NOMO-1 (cell line): Measurements from ENCODE around the gene BIRC2.

Source experiments
- DNase-seq, 2 experiments: peaks; one replicate each; lab custom pipeline; 2025; ENCODE audit not compliant: unreplicated experiment in 2 of 2; lab: John Stamatoyannopoulos, UW

BIRC2 gene

DNA sequence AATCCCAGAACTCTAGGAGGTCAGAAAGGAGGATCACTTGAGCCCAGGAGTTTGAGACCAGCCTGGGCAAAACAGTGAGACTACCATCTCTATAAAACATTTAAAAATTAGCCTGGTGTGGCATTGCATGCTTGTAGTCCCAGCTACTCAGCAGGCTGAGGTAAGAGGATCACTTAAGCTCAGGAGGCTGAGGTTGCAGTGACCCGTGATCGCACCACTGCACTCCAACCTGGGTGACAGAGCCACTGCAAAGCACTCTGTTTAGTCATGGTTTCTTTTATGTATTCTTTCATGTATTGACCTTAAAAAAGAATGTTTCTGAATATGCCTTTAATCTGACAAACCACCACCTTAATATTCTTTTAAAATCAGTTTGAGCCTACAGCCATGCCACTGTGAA lies 52.2 kb downstream of the BIRC2 start:
- no peak for DNase-seq

DNA sequence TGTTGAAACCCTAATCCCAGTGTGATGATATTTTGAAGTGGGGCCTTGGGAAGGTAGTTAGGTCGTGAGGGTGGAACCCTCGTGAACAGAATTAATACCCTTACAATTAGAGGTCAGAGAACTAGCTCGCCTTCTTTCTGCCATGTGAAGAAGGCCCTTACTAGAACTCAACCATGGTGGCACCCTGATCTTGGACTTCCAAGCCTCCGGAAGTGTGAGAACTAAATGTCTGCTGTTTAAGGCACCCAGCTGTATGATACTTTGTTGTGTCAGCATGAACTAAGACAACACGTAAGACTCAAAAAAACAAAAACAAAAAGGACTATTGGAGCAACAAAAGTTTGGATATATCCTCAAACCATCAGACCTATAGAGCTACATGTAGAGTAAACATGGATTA lies 53.6 kb downstream of the BIRC2 start:
- no peak for DNase-seq

DNA sequence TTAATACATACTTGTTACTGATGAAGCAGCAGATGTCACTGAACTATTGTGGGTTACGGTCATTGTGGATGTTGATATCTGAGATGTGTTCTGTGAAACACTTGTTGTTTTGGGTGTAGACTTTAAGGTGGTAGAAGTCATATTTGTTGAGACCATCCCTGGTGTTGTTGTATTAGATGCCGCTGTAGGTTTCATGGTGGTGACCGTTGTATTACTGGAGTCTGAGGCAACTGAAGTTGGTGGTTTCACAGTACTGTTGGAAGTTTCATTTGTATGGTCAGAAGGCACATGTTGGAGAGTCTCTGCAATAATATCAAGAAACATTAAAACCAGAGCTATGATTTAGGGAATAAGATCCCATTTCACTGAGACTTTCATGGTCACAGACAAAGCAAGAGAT lies 54.9 kb downstream of the BIRC2 start:
- no peak for DNase-seq

DNA sequence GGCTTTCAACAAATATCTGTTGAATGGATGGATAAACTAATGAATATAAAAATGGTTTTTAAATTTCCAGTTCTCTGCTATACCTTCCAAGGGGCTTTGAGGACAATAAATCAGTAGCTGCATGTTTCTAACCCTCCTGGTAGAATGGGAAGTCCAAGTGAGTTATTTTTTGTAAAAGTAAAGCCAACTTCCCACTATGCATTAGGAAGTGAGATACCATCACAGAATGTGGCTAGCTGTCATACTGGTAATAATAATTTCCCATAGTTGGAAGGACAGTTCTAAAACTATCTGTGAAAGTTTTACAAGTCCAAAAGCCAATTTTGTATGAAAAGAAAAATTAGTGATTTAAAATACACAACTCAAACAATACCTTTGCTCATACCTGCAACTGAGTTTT lies 55.5 kb downstream of the BIRC2 start:
- DNase-seq = no peak

DNA sequence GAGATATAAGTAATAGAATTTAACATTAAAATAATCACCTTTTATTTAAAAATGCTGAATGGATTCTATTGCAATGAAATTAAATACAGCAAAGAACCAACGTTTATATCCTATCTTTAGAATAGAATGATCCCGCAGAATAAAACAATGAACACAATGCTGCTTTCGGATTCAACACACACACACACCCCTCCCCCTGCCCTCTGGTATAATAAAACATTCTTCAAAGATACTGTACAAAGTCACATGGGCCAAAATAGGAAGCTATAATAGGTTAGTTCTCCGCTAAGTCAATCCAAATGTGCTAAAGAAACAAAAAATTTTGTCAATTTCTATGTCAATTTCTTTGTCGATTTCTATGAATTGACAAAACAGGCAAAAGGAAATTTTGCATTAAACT lies 58.5 kb downstream of the BIRC2 start:
- DNase-seq = no peak

DNA sequence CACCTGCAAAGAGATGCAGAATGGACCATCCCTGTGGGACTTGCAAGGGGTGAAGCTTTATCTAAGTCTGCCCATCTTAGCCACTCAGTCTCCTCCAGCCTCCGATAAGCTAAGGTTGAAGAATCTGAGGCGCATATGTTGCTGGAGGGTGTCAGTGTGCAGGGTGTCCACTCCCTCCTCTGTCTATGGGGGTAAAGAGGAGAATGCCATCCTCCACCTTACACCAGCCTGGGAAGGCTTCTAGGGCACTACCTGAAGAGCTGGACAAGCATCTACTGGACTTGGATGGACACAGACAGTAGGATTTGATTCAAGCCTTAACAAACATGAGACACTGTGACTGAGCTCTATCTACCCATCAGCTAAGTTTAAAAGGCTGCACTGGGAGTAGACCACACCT lies 59.1 kb downstream of the BIRC2 start:
- no peak for DNase-seq

DNA sequence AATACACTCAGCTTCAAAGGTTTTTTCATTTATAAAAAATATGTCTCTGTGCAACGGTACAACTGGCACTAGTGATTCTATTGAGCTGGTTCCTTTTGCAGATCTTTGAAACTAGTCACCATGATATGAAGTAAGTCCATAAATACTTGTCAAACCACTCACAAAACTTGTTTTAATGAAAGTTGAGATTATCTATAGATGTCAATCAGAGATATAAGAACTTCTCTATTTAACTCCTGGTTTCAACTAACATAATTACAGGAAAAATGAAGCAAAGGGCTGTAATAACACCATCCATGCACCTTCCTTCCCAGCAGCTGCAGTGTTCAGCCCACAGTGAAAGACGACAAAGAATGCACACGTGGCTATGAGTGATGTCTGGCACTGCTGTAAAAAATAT lies 60.9 kb downstream of the BIRC2 start:
- no peak for DNase-seq

DNA sequence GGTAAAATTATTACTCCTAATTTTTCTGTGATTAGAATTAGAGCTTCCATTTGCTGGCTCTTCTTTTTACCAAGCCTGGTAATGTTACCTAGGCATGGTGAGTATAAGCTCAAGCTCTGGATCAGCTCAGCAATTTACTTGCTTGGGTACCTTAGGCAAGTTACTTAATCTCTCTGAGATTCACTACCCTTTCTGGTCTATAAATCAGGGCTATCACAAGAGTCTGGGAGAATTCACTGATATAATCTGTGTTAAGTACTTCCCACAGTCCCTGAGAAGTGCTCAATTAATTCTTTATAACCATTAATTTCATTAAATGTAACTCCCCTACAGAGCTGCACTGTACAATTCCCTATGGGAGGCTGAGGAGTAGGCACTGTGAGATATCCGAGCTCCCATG lies 61.3 kb downstream of the BIRC2 start:
- DNase-seq = no peak

DNA sequence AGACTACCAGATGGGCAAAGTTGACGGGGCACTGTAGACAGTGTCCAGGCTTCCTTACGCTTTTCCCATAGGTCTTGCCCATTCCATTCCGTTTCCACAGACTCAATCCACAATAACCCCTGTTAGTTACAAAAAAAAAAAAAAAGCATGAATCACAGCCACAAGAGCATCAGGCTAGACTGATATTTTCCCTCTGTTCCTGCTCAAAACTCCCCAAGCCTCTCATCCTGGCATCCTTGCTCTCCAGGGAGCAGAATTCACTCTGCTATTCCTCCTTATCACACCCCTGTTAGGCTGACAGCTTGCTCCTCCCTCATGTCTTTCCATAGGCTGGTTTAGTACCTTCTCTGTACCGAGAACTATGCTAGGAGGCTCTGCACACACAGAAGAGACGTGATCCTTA lies 63.4 kb downstream of the BIRC2 start:
- DNase-seq = no peak

DNA sequence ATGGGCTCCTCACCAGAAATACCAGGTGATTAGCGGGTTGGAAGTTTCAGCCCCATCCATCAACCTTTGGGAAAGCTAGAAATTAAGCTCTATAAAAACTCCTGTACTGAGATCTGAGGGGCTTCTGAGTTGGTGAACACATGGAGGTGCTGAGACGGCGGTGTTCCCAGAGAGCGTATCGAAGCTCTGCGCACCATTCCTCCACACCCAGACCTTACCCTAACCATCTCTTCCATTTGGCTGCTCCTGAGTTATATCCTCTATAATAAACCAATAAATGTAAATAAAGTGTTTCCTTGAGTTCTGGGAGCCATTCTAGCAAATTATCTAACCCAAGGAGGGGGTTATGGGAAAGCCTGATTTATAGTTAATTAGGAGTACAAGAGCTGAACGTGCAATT lies 64.1 kb downstream of the BIRC2 start:
- DNase-seq = no peak

DNA sequence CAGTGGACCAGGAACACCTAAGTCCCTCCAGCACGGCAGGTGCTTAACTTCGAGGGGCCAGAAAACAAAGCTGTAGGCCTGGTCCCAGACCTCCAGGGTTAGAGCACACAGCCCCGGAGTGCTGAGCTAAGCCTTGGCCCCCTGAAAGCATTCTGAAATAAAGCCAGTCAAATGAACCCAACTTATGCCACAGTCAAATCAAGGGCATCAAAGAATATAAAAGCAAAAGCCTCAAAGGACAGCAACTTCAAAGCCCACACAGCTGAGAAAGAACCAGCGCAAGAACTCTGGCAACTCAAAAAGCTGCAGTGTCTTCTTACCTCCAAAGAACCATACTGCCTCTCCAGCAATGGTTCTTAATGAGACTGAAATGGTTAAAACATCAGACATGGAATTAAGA lies 66.5 kb downstream of the BIRC2 start:
- DNase-seq = no peak

DNA sequence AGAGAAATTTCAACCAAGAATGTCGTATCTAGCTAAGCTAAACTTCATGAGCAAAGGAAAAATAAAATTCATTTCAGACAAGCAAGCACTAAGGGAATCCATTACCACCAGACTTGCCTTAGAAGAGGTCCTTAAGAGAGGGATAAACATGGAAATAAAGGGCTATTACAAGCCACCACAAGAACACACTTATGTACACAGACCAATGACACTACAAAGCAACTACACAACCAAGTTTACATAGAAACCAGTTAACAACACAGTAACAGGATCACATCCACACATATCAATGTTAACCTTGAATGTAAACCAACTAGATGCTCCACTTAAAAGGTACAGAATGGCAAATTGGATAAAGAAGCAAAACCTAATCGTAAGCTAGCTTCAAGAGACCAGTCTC lies 67.5 kb downstream of the BIRC2 start:
- no peak for DNase-seq

DNA sequence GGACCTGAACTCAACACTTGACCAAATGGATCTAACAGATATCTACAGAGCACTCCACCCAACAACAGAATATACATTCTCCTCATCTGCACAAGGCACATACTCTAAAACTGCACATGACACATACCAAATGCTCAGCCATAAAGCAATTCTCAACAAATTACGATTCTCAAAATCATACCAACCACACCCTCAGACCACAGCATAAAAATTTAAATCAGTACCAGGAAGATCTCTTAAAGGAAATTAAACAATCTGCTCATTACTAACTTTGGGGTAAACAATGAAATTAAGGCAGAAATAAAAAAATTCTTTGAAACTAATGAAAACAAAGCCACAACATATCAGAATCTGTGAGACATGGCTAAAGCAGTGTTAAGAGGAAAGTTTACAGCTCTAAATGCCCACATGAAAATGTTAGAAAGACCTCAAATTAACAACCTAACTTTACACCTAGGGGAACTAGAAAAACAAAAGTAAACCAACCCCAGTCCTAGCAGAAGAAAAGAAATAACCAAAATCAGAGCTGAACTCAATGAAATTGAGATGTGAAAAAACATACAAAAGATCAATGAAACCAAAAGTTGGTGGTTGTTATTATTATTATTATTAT lies 68.4 kb downstream of the BIRC2 start:
- DNase-seq = no peak

DNA sequence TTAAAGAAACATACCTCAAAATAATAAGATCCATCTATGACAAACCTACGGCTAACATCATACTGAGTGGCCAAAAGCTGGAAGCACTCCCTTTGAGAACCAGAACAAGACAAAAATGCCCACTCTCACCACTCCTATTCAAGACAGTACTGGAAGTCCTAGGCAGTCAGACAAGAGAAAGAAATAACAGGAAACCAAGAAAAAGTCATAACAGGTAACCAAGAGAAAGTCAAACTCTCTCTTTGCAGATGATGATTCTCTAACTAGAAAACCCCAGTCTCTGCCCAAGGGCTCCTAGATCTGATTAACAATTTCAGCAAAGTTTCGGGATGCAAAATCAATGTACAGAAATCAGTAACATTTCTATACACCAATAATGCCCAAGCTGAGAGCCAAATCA lies 70.0 kb downstream of the BIRC2 start:
- DNase-seq = no peak

DNA sequence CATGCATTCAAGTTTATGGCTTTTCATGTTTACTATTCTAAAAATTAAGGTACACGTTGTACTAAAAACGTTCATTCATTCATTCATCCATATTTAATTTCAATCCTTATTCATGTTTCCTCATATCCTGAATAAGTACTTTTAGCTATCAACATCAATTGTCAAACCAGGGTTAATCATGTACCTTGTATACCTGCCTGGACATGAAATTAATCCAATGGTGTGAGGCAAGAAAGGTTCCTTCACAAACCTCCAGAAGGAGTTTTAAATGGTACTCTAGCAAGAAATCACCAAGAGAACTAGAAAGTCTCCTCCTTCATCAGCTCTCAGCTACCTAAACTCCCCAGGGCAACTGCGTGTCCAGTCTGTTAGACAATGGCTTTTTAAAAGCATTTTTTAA lies 72.2 kb downstream of the BIRC2 start:
- DNase-seq = no peak

DNA sequence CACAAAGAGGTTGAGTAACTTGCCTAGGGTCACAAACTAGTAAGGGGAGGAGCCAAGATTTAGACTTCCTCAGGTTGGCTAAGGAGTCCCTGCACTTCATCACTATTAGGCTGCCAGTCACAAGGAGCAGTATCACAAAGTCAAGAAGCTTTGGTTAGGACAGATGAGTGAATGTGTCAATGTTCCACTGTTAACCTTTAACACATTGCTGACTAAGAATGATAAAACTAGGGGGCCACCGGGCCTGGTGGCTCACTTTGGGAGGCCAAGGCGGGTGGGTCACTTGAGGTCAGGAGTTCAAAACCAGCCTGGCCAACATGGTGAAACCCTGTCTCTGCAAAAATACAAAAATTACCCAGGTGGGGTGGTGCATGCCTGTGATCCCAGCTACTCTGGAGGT lies 73.5 kb downstream of the BIRC2 start:
- DNase-seq = no peak

DNA sequence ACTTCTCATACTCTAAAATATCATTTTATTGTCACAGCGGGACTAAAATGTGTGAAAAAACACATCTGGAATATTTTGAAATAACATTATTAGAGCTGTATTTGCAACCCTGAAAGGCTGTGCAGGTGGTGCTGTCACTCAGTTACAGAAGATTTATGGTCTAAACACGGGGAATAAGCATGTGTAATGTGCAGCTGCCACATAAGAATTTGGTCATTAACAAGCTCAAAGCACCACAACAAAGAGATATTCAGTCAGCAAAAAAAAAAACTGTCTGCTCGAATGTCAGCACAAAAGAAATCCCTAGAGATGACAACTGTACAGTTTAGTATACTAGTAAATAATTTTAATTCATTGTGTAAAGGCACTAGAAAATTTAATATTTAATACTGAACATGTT lies 74.2 kb downstream of the BIRC2 start:
- no peak for DNase-seq

DNA sequence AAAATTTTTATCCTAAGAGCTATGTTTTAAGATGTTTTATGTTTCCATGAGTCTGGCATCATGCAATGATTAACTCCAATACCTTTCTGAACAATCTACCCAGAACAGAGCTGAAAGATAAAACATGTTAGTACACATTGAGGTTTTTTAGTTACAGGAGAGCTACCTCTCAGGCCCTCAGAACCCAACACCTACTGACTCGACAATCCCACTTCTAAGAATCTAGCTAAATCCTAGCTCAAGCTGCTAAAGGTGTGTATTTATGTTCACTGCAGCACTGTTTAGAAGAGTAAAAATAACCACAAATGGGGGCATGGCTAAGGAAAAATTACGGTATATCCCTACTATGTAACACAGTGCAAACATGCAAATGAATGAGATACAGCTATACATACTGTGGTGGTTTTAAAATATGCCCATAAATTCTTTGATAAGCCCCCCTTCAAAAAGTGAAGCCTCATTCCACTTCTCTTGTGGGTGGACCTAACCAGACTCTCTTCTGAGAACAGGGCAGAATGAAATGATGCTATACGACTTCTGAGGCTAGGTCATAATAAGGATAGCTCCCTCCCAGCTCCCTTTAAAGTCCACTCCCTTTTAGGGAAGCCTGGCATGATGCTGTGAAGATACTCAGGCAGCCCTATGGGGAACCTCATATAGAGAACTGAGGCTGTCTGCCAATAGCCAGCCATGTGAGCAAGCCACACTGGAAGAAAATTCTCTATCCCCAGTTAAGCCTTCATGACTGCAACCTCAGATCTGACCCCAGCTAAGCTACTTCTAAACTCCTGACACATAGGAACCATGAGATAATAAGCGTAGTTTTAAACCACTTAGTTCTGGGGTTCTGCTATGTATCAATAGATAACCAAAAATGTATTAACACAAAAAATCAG lies 76.1 kb downstream of the BIRC2 start:
- DNase-seq = no peak

DNA sequence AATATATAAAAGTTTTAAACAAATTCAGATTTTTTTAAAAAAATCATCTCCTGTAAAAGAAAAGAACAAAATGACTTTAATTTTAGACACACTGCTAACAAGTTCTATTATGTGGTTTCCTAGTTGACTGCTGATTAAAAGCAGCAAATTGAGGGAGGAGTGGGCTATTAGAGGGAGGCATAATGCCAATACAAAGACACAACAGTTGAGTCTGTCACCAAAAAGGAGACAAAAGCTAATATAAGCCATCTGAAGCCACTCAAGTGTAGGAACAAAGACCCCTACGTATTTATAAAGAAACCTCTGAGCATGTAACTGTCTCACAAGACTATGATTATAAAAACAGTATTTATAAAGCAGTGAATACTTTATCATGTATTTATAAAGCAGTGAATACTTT lies 76.9 kb downstream of the BIRC2 start:
- no peak for DNase-seq

DNA sequence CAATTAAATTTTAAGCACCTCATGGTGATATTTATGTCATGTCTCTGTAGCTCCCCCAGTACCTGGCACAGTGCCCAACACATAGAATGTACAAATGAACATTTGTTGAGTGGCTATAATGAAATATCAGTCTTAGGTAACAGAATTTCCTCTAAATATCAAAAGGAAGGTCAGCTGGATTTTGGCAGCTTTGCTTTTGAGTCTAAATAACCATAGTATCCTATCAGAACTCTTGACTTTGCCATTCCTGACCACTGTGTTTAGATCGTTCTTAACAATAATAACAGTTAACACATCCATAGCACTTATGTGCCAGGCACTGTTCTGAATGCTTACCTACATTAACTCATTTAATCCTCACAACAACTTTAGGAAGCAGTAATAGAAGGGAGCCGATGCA lies 79.0 kb downstream of the BIRC2 start:
- DNase-seq = no peak

DNA sequence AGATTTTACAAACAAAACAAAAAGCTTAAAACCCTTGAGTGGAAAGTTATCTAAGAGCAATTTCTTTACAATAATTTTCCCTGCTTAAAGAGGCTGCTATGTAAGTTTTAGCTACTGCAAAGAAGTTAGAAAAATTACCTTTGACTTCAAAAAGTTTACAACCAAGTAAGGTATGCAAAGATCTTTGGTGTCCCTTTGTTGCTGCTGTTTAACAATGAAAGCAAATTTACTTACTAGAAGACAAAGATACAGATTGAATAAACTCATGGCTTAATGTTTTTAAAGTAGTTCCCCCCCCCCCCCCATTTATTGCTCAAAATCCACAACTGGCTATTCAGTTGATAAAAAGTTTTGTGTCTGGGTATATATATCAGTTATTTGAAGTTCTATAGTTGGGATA lies 79.6 kb downstream of the BIRC2 start:
- DNase-seq = no peak

DNA sequence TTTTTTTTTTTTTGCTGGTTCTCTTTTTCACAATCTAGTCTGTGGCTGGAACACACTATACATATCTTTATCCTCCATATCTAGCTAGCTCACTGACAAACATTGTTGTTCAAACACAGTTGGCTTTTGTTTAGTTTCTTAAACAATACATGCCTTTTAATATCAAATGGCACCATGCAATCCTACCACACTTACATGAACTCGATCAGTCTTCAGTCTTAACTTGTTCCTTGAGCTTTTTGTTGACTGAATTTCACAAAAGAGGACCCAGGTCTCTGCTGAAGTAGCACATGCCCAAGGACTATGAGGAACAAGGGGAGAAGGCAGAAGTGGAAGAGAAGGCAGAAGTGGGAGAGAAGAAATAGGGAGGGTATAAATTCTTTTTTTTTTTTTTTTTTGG lies 80.1 kb downstream of the BIRC2 start:
- peak in 1 of 2 experiments; percentile 14 for DNase-seq
